Omental fat pad (tissue), 4 donors: Measurements from ENCODE around the gene PAM16. TPM values are rescaled to one million over a fixed set of nuclear protein-coding genes. Genes with fewer than 3 reads are reported as not detected.

ENCODE experiments used
- ATAC-seq: fragments of 150-250 bp; one replicate; pipeline ENCODE4 v1.9.1; 2016; ENCODE audit warnings: mild to moderate bottlenecking, moderate library complexity; ENCODE audit not compliant: low FRiP score
- DNase-seq: peaks from one replicate; pipeline ENCODE4 v3.0.0-alpha.2; 2019; ENCODE audit warnings: low spot score
- CTCF ChIP-seq, 3 donors: fragments of 450-650 bp; IDR thresholded peaks; one replicate each; pipeline ENCODE4 v1.5.1; 2016 to 2017; ENCODE audit warnings: antibody characterized with exemption in 3 of 3, mild to moderate bottlenecking in 3 of 3, moderate library complexity in 2 of 3
- total RNA-seq, 4 donors: library from RNA; depleted of rRNA; stranded (reverse); fragments of >200 nt; gene quantifications; one replicate each; pipeline ENCODE4 v1.1.0, GENCODE V29; 2016

PAM16 gene
- total RNA-seq, 4 donors from 2014 or later: 32.7 to 53.9 (median 41.8) TPM

GRCh38 chr16:4391631-4392381 is 40.7 kb upstream of the PAM16 start:
- DNase-seq: no peak
- no peak for ATAC-seq
- TF ChIP-seq CTCF (IDR thresholded peaks at IDR 0.05): no peak

- DNase-seq: no peak
- TF ChIP-seq CTCF (IDR thresholded peaks at IDR 0.05): no peak
- ATAC-seq: no peak
Observed at GRCh38 chr16:4390266-4391260, 39.4 kb upstream of the PAM16 start.

GRCh38 chr16:4389051-4389955 is 38.2 kb upstream of the PAM16 start:
- ATAC-seq (no peak), DNase-seq (no peak)
- TF ChIP-seq CTCF (IDR thresholded peaks at IDR 0.05): no peak

GRCh38 chr16:4388271-4389021 is 37.3 kb upstream of the PAM16 start:
- ATAC-seq (no peak), DNase-seq (no peak)
- TF ChIP-seq CTCF (IDR thresholded peaks at IDR 0.05): no peak

- TF ChIP-seq CTCF (IDR thresholded peaks at IDR 0.05): no peak
- no peak for DNase-seq
- ATAC-seq: no peak
Observed at GRCh38 chr16:4387781-4388180, 36.7 kb upstream of the PAM16 start.
